ENCODE results near the gene MYO1A.

DNA sequence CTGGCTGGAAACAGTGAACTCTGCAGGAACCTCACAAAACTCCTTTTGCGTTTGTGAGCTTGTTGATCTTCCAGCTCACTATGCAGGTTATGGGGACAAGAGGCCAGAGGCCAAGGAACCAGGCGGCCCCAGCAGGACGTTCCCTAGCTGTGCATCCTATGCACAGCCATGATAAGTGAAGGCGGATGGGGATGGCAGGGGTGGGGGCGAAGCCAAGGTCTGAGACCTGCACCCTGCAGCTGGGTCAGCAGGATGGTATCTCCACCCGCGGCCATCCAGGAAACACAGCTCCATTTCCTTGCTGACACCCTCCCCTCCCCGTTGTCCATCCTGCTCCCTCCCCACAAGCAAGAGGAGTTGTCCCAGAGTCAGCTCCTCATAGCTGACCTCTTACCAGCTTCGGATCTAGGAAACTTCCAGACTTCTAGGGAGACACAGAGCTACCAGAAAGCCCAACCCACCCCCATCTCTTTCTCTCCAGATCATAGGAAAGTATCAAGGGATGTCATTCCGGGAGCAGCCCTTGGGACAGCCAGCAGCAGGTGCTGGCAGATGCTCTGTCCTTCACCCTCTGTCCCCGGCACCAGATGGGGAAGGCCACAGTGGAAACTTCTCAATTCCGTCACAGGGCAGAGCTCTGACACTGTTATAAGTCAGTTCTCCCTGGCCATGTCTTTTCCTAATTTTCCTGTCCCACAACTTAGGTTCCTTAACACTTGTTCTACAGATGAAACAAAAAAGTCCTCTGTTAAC is 53.0 kb downstream of the MYO1A start:
- TF ChIP-seq, protein P1, sequence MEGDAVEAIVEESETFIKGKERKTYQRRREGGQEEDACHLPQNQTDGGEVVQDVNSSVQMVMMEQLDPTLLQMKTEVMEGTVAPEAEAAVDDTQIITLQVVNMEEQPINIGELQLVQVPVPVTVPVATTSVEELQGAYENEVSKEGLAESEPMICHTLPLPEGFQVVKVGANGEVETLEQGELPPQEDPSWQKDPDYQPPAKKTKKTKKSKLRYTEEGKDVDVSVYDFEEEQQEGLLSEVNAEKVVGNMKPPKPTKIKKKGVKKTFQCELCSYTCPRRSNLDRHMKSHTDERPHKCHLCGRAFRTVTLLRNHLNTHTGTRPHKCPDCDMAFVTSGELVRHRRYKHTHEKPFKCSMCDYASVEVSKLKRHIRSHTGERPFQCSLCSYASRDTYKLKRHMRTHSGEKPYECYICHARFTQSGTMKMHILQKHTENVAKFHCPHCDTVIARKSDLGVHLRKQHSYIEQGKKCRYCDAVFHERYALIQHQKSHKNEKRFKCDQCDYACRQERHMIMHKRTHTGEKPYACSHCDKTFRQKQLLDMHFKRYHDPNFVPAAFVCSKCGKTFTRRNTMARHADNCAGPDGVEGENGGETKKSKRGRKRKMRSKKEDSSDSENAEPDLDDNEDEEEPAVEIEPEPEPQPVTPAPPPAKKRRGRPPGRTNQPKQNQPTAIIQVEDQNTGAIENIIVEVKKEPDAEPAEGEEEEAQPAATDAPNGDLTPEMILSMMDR (IDR thresholded peaks at IDR 0.05; ENCODE audit: borderline replicate concordance, extremely low read depth, low read length, poor library complexity, severe bottlenecking) = no peak
- TF ChIP-seq EZH2 (IDR thresholded peaks at IDR 0.05; ENCODE audit: borderline replicate concordance, low read depth, low read length, severe bottlenecking) = no peak

All from DND-41 (cell line).